Neural cell (in vitro differentiated cells): ENCODE data around the gene C10orf88.

Source experiments
- EP300 ChIP-seq: fragments of 450-650 bp; conservative IDR thresholded peaks from 2 replicates; pipeline ENCODE4 v1.6.1; 2014; ENCODE audit warnings: antibody characterized with exemption, mild to moderate bottlenecking, moderate library complexity; ENCODE audit not compliant: poor library complexity, severe bottlenecking
- EZH2 ChIP-seq: fragments of 200-600, 300-800 bp; shearing (Covaris generic), sonication (generic); IDR thresholded peaks from 2 replicates; pipeline ENCODE4 v1.6.1; 2014; ENCODE audit warnings: antibody characterized with exemption, low read length, borderline replicate concordance, mild to moderate bottlenecking; ENCODE audit not compliant: insufficient read depth, poor library complexity, severe bottlenecking
- MXI1 ChIP-seq: fragments of 450-650 bp; conservative IDR thresholded peaks from 2 replicates; pipeline ENCODE4 v1.6.1; 2014; ENCODE audit warnings: antibody characterized with exemption, mild to moderate bottlenecking; ENCODE audit not compliant: poor library complexity, severe bottlenecking
- POLR2AphosphoS5 ChIP-seq: IDR thresholded peaks from 2 replicates; pipeline ENCODE4 v1.6.1; 2012
- RAD21 ChIP-seq: fragments of 450-650 bp; conservative IDR thresholded peaks from 2 replicates; pipeline ENCODE4 v1.6.1; 2014; ENCODE audit warnings: antibody characterized with exemption, mild to moderate bottlenecking, moderate library complexity
- SMC3 ChIP-seq: fragments of 450-650 bp; conservative IDR thresholded peaks from 2 replicates; pipeline ENCODE4 v1.6.1; 2014; ENCODE audit warnings: antibody characterized with exemption, mild to moderate bottlenecking, moderate library complexity; ENCODE audit not compliant: poor library complexity
- TAF1 ChIP-seq: IDR thresholded peaks from 2 replicates; pipeline ENCODE4 v1.6.1; 2012; ENCODE audit warnings: low read depth
- TF ChIP-seq, protein P1 (sequence below): fragments of 450-650 bp; IDR thresholded peaks from 2 replicates; pipeline ENCODE4 v1.5.1; 2014; ENCODE audit warnings: antibody characterized with exemption, mild to moderate bottlenecking, moderate library complexity; ENCODE audit not compliant: poor library complexity, severe bottlenecking
- TF ChIP-seq, protein P2 (sequence below): IDR thresholded peaks from 2 replicates; pipeline ENCODE4 v1.6.1; 2012; ENCODE audit warnings: borderline replicate concordance

DNA sequence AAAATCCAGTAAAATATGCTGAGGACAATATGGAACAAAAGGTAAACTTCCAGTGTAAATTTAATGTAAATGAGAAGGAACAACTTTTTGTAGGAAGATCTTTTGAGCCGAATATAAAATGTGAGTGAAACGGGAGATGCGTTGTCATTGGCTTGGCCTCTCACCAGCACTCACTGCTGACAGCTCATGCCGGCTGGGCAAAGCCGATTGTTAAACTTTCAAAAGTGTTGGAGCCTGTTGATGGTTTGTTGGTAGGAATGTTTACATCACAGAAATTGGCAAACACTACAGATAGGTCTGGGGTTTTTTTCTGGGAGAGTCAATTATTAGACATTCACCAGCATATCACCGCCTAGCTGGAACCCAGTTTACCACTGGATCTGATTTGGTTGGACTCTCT lies 32.3 kb upstream of the C10orf88 start:
- TF ChIP-seq, protein P1, sequence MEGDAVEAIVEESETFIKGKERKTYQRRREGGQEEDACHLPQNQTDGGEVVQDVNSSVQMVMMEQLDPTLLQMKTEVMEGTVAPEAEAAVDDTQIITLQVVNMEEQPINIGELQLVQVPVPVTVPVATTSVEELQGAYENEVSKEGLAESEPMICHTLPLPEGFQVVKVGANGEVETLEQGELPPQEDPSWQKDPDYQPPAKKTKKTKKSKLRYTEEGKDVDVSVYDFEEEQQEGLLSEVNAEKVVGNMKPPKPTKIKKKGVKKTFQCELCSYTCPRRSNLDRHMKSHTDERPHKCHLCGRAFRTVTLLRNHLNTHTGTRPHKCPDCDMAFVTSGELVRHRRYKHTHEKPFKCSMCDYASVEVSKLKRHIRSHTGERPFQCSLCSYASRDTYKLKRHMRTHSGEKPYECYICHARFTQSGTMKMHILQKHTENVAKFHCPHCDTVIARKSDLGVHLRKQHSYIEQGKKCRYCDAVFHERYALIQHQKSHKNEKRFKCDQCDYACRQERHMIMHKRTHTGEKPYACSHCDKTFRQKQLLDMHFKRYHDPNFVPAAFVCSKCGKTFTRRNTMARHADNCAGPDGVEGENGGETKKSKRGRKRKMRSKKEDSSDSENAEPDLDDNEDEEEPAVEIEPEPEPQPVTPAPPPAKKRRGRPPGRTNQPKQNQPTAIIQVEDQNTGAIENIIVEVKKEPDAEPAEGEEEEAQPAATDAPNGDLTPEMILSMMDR = no peak
- TF ChIP-seq, protein P2, sequence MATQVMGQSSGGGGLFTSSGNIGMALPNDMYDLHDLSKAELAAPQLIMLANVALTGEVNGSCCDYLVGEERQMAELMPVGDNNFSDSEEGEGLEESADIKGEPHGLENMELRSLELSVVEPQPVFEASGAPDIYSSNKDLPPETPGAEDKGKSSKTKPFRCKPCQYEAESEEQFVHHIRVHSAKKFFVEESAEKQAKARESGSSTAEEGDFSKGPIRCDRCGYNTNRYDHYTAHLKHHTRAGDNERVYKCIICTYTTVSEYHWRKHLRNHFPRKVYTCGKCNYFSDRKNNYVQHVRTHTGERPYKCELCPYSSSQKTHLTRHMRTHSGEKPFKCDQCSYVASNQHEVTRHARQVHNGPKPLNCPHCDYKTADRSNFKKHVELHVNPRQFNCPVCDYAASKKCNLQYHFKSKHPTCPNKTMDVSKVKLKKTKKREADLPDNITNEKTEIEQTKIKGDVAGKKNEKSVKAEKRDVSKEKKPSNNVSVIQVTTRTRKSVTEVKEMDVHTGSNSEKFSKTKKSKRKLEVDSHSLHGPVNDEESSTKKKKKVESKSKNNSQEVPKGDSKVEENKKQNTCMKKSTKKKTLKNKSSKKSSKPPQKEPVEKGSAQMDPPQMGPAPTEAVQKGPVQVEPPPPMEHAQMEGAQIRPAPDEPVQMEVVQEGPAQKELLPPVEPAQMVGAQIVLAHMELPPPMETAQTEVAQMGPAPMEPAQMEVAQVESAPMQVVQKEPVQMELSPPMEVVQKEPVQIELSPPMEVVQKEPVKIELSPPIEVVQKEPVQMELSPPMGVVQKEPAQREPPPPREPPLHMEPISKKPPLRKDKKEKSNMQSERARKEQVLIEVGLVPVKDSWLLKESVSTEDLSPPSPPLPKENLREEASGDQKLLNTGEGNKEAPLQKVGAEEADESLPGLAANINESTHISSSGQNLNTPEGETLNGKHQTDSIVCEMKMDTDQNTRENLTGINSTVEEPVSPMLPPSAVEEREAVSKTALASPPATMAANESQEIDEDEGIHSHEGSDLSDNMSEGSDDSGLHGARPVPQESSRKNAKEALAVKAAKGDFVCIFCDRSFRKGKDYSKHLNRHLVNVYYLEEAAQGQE = no peak
- TF ChIP-seq TAF1 (no peak), EP300 (no peak), EZH2 (no peak), POLR2AphosphoS5 (no peak), RAD21 (no peak), MXI1 (no peak), SMC3 (no peak)
